ENCODE measurements around the gene RABGAP1L.
A peak's percentile ranks its signal among the peaks of the same experiment; 100 is the strongest.

The RABGAP1L gene

DNA sequence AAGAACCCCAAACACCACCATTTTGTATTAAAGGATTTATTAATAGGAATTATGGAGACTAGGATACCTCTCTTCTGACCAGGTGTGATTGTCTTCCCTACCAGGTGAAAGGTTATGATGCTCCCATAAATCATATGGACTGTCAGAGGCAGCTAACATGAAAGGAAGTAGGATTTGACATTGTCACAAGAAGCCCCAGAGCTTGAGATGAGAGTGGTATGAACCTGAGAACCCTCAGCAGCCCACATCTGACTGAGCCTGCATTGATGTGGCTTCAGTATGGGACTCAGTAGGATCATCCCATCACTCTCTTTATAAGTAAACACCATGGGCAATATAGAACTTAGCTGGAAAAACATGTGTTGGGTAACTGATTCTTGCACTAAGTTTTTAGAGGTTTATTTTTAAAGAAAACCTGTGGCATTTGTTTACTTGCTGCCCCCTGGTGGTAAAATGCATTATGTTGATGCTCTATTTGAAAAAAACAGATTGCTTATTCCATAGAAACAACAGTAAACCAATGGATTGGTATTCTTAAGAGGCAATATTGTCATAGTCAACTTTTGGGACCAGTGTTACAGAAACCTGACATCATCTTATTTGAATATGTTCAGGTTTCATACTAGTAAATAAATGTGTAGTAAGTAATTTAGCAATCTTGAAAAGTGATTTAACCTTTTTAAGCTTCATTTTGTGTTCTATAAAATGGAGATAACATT, 823.8 kb downstream of the RABGAP1L start:
- no peak for DNase-seq (ENCODE audit: low read depth in 2 of 2, low spot score in 1 of 2)

DNA sequence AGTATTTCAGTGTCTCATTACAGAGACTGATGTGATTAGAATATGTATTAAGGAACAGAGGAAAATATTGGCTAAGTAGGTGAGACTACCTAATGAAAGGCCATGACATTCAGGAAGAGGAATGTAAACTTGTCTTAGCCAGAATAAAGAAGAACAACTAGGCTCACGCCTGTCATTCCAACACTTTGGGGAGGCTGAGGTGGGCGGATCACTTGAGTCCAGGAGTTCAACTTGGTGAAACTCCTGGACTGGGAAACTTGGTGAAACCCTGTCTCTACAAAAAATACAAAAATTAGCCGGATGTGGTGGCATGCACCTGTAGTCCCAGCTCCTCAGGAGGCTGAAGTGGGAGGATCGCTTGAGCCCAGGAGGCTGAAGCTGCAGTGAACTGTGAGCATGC, 825.6 kb downstream of the RABGAP1L start:
- no peak for DNase-seq (ENCODE audit: low read depth in 2 of 2, low spot score in 1 of 2)

GRCh38 chr1:174988539-174988938, 829.2 kb downstream of the RABGAP1L start:
- no peak for DNase-seq (ENCODE audit: low read depth in 2 of 2, low spot score in 1 of 2)

DNA sequence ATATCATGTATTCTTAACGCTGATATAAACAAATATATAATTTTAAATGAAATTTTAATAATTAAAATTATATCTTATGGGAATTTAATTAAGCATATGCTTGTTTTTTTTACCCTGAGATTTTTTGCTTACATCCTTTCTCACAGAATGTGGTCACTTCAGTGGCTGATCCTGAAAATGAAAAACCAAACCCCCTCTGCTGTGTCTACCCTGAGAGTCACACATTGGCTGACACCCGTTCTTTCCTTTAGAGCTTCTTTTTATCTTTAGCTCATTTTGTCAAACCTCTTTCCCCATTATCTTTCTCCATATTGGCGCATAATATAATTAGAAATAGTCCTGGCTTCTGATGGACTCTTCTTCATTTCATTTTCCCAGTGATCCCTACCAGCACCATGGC, 829.7 kb downstream of the RABGAP1L start:
- no peak for DNase-seq (ENCODE audit: low read depth in 2 of 2, low spot score in 1 of 2)

- no peak for DNase-seq (ENCODE audit: low read depth in 2 of 2, low spot score in 1 of 2)
Measured at GRCh38 chr1:174989536-174990220, 830.4 kb downstream of the RABGAP1L start.

GRCh38 chr1:174990382-174990999, 831.2 kb downstream of the RABGAP1L start:
- no peak for DNase-seq (ENCODE audit: low read depth in 2 of 2, low spot score in 1 of 2)

DNA sequence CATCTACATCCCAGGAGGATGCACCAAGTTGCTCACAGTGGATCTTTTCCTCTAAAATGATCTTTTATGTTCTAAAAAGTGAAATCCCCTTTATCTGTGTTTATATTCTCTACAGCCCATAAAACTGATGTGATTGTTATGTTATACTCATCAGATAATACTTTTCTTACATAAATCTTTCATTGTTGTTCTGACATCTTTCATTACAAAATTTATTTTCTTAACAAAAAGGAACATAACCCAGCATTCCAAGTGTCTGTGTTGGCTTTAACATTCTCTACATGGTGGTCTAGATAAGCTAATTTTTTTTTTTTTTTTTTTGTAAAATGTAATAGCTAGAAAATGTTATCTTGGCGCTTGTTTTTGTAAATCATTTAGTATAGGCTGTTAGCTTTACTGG, 832.2 kb downstream of the RABGAP1L start:
- DNase-seq (ENCODE audit: low read depth in 2 of 2, low spot score in 1 of 2): no peak

- no peak for DNase-seq (ENCODE audit: low read depth in 2 of 2, low spot score in 1 of 2)
Measured at GRCh38 chr1:174995121-174995520, 835.8 kb downstream of the RABGAP1L start.

DNA sequence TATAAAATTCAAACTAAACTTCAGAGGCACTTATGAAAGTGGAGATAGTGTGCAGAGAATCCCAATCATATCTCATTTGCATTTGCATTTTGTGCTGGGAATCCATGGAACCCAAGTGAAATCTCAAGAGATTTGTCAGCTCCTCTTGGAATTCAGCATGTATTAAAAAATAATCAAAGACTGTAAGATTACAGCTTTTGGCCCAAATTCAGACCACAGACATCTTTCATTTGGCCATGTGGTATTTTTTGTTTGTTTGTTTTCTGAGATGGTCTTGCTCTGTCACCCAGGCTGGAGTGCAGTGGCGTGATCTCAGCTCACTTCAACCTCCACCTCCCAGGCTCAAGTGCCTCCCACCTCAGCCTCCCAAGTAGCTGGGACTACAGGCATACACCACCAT, 836.6 kb downstream of the RABGAP1L start:
- DNase-seq (ENCODE audit: low read depth in 2 of 2, low spot score in 1 of 2): no peak

GRCh38 chr1:174996476-174996875, 837.2 kb downstream of the RABGAP1L start:
- no peak for DNase-seq (ENCODE audit: low read depth in 2 of 2, low spot score in 1 of 2)

- no peak for DNase-seq (ENCODE audit: low read depth in 2 of 2, low spot score in 1 of 2)
Measured at GRCh38 chr1:174997041-174997440, 837.7 kb downstream of the RABGAP1L start.

- DNase-seq (ENCODE audit: low read depth in 2 of 2, low spot score in 1 of 2): no peak
Measured at GRCh38 chr1:174998569-174999215, 839.4 kb downstream of the RABGAP1L start.

DNA sequence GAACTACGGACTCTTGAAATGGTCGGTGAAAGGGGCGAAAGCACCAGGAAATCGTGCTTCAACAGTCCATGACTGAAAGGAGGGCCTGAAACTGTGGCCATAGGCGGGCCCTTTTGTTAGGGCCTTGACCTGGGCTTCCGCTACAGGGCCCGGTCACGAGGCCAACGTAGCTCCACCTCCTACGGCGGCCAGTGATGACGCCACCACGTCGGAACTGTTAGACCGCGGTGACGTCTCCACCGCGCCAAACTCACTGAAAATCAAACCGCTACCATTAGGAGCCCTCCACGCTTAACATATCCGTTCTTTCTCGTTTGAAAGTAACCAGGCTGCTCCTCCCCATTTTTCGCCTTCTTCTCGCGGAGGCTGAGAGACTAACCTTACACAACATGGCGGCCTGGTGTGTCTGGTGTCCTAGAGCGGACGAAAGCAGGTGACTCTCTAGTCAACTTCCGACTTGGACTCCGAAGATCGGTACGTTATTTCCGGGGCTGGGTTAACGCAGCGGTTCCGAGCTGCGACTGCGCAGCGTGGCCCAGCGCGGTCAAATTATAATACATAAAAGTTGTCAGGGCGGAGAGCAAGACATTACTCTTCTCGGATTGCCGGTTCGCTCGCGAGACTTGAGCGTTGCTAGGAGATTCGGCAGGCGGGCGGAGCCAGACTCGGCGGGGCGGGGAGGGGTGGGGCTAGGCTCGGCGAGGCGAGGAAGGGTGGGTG, 840.1 kb downstream of the RABGAP1L start:
- peak; percentile 93 to 94 for DNase-seq (ENCODE audit: low read depth in 2 of 2, low spot score in 1 of 2)

- DNase-seq (ENCODE audit: low read depth in 2 of 2, low spot score in 1 of 2): no peak
Measured at GRCh38 chr1:174999936-175000696, 840.8 kb downstream of the RABGAP1L start, which contains the start of gene CACYBP. Gene CACYBP, plus strand, starts transcription at chr1:174999947. Its CDS starts 234 bp downstream, at chr1:175000181.

DNA sequence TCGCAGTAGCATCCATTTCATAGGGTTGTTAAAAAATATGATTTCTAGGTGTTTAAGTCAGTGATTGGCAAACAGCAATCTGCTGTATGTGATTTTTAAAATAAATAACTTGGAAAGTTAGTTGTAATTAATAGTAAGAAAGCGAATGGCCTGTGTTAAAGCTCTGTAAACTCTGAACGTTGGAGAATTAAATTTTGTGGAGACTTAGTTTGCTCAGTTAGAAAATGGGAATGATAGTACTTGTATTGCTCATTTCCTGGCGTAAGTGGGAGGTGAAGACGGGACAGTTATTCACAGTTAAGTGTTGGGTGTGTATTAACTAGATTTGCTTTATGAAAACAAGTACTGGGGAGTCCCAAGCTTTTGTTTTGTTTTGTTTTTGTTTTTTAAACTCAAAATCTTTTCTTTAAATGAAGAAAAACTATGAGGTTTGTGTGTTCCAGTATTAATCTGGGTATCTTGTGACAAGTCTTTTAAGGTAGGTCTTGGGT, 841.4 kb downstream of the RABGAP1L start:
- no peak for DNase-seq (ENCODE audit: low read depth in 2 of 2, low spot score in 1 of 2)

- DNase-seq (ENCODE audit: low read depth in 2 of 2, low spot score in 1 of 2): no peak
Measured at GRCh38 chr1:175002910-175003517, 843.7 kb downstream of the RABGAP1L start.

- no peak for DNase-seq (ENCODE audit: low read depth in 2 of 2, low spot score in 1 of 2)
Measured at GRCh38 chr1:175003521-175003920, 844.2 kb downstream of the RABGAP1L start.

DNA sequence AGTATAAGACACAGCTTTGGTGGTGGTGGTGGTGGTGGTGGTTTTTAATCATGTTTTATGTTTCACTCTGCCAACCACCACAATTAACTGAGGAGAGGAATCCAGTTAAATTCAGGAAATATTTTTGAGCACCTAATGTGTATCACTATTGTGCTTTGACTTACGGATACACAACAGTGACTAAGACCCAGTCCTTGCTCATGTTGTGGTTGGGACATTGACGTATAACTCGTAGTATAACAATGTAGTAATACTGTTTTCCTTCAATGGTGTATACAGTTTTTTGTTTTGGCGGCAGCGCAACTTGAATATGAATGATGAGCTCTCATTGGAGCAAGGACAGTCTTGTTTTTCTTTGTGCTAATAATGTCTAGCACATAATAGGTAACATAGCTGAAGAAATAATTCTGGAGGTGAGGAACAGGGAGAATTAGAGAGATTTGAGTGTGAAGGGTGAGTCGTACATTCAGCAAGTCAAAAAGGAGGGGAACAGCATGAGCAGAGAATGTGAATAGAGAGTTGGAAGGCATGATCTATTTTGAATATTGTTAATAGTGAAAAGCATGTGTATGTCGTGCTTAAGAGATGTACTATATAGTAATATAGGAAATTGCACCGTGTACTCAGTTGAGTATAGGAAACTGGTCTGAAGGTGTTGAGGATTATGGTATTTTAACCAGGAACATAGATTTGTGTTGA, 845.9 kb downstream of the RABGAP1L start:
- no peak for DNase-seq (ENCODE audit: low read depth in 2 of 2, low spot score in 1 of 2)

- DNase-seq (ENCODE audit: low read depth in 2 of 2, low spot score in 1 of 2): no peak
Measured at GRCh38 chr1:175009532-175009931, 850.2 kb downstream of the RABGAP1L start.
